ENCODE measurements around the gene NHEJ1.

DNA sequence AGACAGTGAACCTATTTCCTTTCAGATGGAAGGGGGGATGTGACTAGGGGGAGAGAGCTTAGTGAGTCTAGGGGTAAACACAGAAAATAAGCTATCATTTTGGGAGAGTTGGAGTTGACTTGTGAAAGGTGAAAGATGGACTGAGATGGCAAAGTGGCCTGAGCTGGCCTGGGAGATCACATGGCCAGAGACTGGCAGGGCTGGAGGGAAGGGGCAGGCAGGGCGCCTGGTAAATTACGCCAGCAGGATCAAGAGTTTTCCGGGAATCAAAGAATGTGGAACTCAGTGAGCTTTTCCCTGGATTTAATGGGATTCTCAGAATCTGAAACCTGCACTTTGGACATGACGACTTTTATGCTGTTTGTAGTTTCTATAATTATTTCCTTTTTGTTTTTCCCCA lies 118.5 kb downstream of the NHEJ1 start:
- TF ChIP-seq POLR2AphosphoS5 (IDR thresholded peaks at IDR 0.05; ENCODE audit: borderline replicate concordance, low read depth, low read length) (no peak), EZH2 (IDR thresholded peaks at IDR 0.05) (no peak)

All from SK-N-MC (cell line).